A673 (cell line): ENCODE results near the gene RAB39B. TPM values are rescaled to one million over a fixed set of nuclear protein-coding genes. Genes with fewer than 3 reads are reported as not detected.

ENCODE experiments used
- BruUV-seq: library from RNA; stranded (reverse); fragments of 400-500 nt; replicated peaks from 2 replicates; lab custom pipeline; 2021; lab: Mats Ljungman, UMichigan
- CTCF ChIA-PET: fragments of 300-600 bp; sonication (Branson Sonifier 250); formaldehyde crosslinking; loops from one replicate; lab custom pipeline; 2022; ENCODE audit warnings: antibody characterized with exemption; lab: Charles Lee
- POLR2A ChIA-PET: fragments of 300-600 bp; sonication (Branson Sonifier 250); formaldehyde crosslinking; loops from one replicate; lab custom pipeline; 2022; ENCODE audit warnings: antibody characterized with exemption; ENCODE audit not compliant: low non-redundant PET; lab: Charles Lee
- DNase-seq: peaks from one replicate; pipeline ENCODE4 v3.0.0-alpha.2; 2015; ENCODE audit warnings: low spot score
- H3K27ac ChIP-seq: fragments of 200-600 bp; sonication (generic); 2 replicates; pipeline ENCODE4 v1.5.1; 2016; ENCODE audit warnings: mixed run types, low read depth, mild to moderate bottlenecking, mixed read lengths, antibody characterized with exemption, low read length; ENCODE audit not compliant: poor library complexity, severe bottlenecking
- H3K27me3 ChIP-seq: fragments of 200-600 bp; sonication (generic); replicated peaks from 2 replicates; pipeline ENCODE4 v1.6.1; 2017; ENCODE audit warnings: mixed run types, low read depth, mild to moderate bottlenecking, mixed read lengths, antibody characterized with exemption, low read length; ENCODE audit not compliant: insufficient read depth, poor library complexity
- H3K36me3 ChIP-seq: fragments of 200-600 bp; sonication (generic); 2 replicates; pipeline ENCODE4 v1.6.1; 2016; ENCODE audit warnings: mixed run types, mild to moderate bottlenecking, mixed read lengths, antibody characterized with exemption, low read length; ENCODE audit not compliant: insufficient read depth, poor library complexity, severe bottlenecking
- H3K4me1 ChIP-seq: fragments of 200-600 bp; sonication (generic); 2 replicates; pipeline ENCODE4 v1.6.1; 2017; ENCODE audit warnings: mixed run types, mild to moderate bottlenecking, mixed read lengths, antibody characterized with exemption, low read length; ENCODE audit not compliant: insufficient read depth, poor library complexity, severe bottlenecking
- H3K4me3 ChIP-seq: fragments of 200-600 bp; sonication (generic); 2 replicates; pipeline ENCODE4 v1.5.1; 2016; ENCODE audit warnings: low read depth, mixed run types, mild to moderate bottlenecking, mixed read lengths, low read length; ENCODE audit not compliant: poor library complexity, severe bottlenecking
- H3K9me3 ChIP-seq: fragments of 200-600 bp; sonication (generic); 2 replicates; pipeline ENCODE4 v1.6.1; 2016; ENCODE audit warnings: mixed run types, low read depth, mild to moderate bottlenecking, mixed read lengths, antibody characterized with exemption, low read length; ENCODE audit not compliant: poor library complexity, severe bottlenecking
- EZH2 ChIP-seq: fragments of 200-600 bp; sonication (generic); IDR thresholded peaks from 2 replicates; pipeline ENCODE4 v1.6.1; 2017; ENCODE audit warnings: borderline replicate concordance, low read depth, mild to moderate bottlenecking, mixed read lengths, antibody characterized with exemption, low read length; ENCODE audit not compliant: poor library complexity, severe bottlenecking
- intact Hi-C: fragments of 100-400 bp; cut with micrococcal nuclease; formaldehyde crosslinking; loops from one replicate; pipeline ENCODE4 v1.10.0; 2022; ENCODE audit not compliant: unreplicated experiment
- total RNA-seq: library from RNA; stranded (reverse); gene quantifications from 2 replicates; pipeline ENCODE4 v1.2.3, GENCODE V29; 2021
- TF ChIP-seq, protein P1 (sequence below): fragments of 300-800, 200-600 bp; sonication (generic); conservative IDR thresholded peaks from 2 replicates; pipeline ENCODE4 v1.5.1; 2017; ENCODE audit warnings: low read depth, mild to moderate bottlenecking, antibody characterized with exemption, low read length, moderate library complexity, mixed read lengths

The RAB39B gene
- total RNA-seq, 1 experiment from 2014 or later = 0.43 TPM

DNA sequence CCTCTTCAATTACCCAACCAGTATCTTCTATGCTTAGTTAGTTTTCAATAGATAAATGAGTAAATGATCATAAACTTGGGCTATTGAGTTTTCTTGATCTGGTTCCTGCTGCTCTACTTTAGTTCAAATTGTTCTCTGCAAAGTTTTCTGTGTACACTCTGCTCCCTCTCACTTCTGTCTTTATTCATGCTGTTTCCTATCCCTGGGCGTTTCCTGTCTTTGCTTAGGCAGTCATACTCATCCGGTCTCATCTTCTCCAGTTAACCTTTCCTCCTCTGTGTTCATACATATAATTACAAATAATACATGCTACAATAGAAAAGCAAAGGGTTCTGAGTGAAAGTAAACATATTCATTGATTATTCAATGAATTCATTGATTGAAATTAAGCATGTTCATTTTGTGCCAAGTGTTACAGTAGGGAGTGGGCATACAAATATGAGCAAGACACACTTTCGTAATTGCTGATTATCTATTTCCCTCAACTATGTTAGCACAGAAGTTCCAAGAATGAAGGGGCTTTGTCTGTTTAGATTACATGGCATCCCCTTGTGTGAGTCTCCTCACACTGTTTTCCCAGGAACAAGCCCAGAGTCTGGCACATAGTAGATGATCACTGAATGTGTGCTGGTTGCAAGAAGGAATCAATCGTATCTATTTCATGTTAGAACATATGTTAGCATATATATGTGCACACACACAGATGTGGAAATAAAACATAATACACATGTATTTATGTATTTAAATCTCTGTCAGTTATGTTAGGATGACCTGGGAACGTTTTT, 1.1 kb downstream of the RAB39B start:
- CTCF ChIA-PET = no interaction called here

DNA sequence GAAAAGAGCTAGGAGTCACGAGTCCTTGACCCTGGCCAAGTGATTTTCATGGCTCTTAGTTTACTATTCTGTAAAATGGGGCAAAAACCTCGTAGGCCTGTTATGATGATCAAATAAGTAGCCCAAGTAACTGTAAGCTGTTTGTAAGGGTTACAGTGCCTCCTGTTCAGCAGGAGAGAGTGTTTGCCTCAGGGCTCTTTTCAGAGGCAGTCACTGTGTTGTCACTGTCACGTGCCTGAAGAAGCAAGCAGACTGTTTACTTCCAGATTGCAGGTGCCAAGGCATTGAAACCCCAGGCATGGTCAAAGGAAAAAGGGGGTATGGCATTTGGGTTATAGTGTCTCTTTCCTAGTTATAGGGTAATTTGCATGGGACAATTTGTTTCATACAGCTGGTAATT, 4.5 kb downstream of the RAB39B start:
- CTCF ChIA-PET = no interaction called here
- Histone ChIP-seq H3K27ac (no peak overlapping the region), H3K27me3 (no peaks in the 10 kb centered on the region), H3K4me1 (no peaks in the 10 kb centered on the region), H3K9me3 (no peaks in the 10 kb centered on the region), H3K36me3 (no peaks in the 10 kb centered on the region), H3K4me3 (no peak overlapping the region)
- DNase-seq = no peak
- TF ChIP-seq, protein P1, sequence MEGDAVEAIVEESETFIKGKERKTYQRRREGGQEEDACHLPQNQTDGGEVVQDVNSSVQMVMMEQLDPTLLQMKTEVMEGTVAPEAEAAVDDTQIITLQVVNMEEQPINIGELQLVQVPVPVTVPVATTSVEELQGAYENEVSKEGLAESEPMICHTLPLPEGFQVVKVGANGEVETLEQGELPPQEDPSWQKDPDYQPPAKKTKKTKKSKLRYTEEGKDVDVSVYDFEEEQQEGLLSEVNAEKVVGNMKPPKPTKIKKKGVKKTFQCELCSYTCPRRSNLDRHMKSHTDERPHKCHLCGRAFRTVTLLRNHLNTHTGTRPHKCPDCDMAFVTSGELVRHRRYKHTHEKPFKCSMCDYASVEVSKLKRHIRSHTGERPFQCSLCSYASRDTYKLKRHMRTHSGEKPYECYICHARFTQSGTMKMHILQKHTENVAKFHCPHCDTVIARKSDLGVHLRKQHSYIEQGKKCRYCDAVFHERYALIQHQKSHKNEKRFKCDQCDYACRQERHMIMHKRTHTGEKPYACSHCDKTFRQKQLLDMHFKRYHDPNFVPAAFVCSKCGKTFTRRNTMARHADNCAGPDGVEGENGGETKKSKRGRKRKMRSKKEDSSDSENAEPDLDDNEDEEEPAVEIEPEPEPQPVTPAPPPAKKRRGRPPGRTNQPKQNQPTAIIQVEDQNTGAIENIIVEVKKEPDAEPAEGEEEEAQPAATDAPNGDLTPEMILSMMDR = no peak
- TF ChIP-seq EZH2 = no peak
- no TSS peak for BruUV-seq
- intact Hi-C loops = no loop called here
- POLR2A ChIA-PET = no interaction called here

More for the DNA sequence above, 1.1 kb downstream of the RAB39B start:
- intact Hi-C loops = no loop called here
- H3K4me1 ChIP-seq = no peaks in the 10 kb centered on the region
- no peak for DNase-seq
- H3K36me3 ChIP-seq = no peaks in the 10 kb centered on the region
- BruUV-seq = no TSS peak
- H3K27ac ChIP-seq = no peak overlapping the region
- POLR2A ChIA-PET = no interaction called here
- H3K27me3 ChIP-seq = no peaks in the 10 kb centered on the region
- H3K4me3 ChIP-seq = no peak overlapping the region
- TF ChIP-seq, protein P1 = no peak
- no peak for TF ChIP-seq EZH2
- H3K9me3 ChIP-seq = peaks cover 5% of the 10 kb centered on the region

DNA sequence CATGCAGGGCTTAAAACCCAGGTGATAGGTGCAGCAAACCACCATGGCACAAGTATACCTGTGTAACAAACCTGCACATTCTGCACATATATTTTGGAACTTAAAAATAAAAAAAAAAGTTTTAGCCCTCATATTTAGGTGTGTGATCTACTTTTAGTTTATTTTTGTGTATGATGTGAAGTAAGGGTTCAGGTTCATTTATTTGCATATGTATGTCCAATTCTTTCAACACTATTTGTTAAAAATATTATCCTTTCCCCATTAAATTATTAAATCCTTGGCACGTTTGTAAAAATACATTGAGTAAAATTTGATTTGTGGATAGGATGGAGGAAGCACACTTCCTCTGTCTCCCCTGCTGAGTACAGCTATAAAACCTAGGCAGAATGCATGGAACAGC, 12.9 kb downstream of the RAB39B start:
- H3K36me3 ChIP-seq = no peaks in the 10 kb centered on the region
- no peak overlapping the region for H3K27ac ChIP-seq
- no peaks in the 10 kb centered on the region for H3K9me3 ChIP-seq
- H3K27me3 ChIP-seq = no peaks in the 10 kb centered on the region
- H3K4me1 ChIP-seq = peaks cover 5% of the 10 kb centered on the region
- no peak for DNase-seq
- intact Hi-C loops = no loop called here
- ChIA-PET CTCF (no interaction called here), POLR2A (no interaction called here)
- no peak overlapping the region for H3K4me3 ChIP-seq
- TF ChIP-seq, protein P1 = no peak
- no peak for TF ChIP-seq EZH2
- no TSS peak for BruUV-seq
